SK-N-SH treated with all-trans-retinoic acid at 6 μM for 48 hours (cell line): Measurements from ENCODE around the gene TMEFF2.

Experiments
- ARNTL ChIP-seq: fragments of 450-650 bp; formaldehyde crosslinking; IDR thresholded peaks from 2 replicates; pipeline ENCODE4 v1.5.0; 2020; ENCODE audit warnings: low read depth, mild to moderate bottlenecking, moderate library complexity, borderline replicate concordance
- BACH2 ChIP-seq: fragments of 250-450 bp; sonication (Bioruptor Pico); IDR thresholded peaks from 2 replicates; pipeline ENCODE4 v1.9.0; 2021; ENCODE audit warnings: mild to moderate bottlenecking, borderline replicate concordance
- CSDC2 ChIP-seq: fragments of 250-450 bp; sonication (Bioruptor Pico); IDR thresholded peaks from 2 replicates; pipeline ENCODE4 v1.5.0; 2020; ENCODE audit warnings: mild to moderate bottlenecking, moderate library complexity
- GLIS3 ChIP-seq: fragments of 250-450 bp; sonication (Bioruptor Pico); IDR thresholded peaks from 2 replicates; pipeline ENCODE4 v1.5.0; 2020; ENCODE audit warnings: mild to moderate bottlenecking, moderate library complexity
- PATZ1 ChIP-seq: fragments of 250-450 bp; sonication (Bioruptor Pico); IDR thresholded peaks from 2 replicates; pipeline ENCODE4 v1.8.0; 2020; ENCODE audit warnings: mild to moderate bottlenecking, moderate library complexity, borderline replicate concordance
- TCF4 ChIP-seq: fragments of 250-450 bp; sonication (Bioruptor Pico); IDR thresholded peaks from 2 replicates; pipeline ENCODE4 v1.8.0; 2021; ENCODE audit warnings: mild to moderate bottlenecking, moderate library complexity, borderline replicate concordance
- ZC3H10 ChIP-seq: fragments of 250-450 bp; sonication (Bioruptor Pico); IDR thresholded peaks from 2 replicates; pipeline ENCODE4 v1.5.1; 2021; ENCODE audit warnings: mild to moderate bottlenecking, moderate library complexity
- ZFP3 ChIP-seq: fragments of 250-450 bp; sonication (Bioruptor Pico); IDR thresholded peaks from 2 replicates; pipeline ENCODE4 v1.5.0; 2020; ENCODE audit warnings: mild to moderate bottlenecking, moderate library complexity
- ZNF565 ChIP-seq: fragments of 450-650 bp; formaldehyde crosslinking; conservative IDR thresholded peaks from 2 replicates; pipeline ENCODE4 v1.5.0; 2020; ENCODE audit warnings: low read depth, mild to moderate bottlenecking, moderate library complexity
- TF ChIP-seq, protein P1 (sequence below): fragments of 250-450 bp; sonication (Bioruptor Pico); IDR thresholded peaks from 2 replicates; pipeline ENCODE4 v1.5.1; 2020; ENCODE audit warnings: low read depth, mild to moderate bottlenecking, moderate library complexity

GRCh38 chr2:191910518-191910917 lies 284.2 kb downstream of the TMEFF2 start:
- TF ChIP-seq BACH2 (CRISPR knock-in tag) (no peak), GLIS3 (CRISPR knock-in tag) (no peak), PATZ1 (CRISPR knock-in tag) (no peak), TCF4 (CRISPR knock-in tag) (no peak), ZC3H10 (CRISPR knock-in tag) (no peak), ZFP3 (no peak), CSDC2 (CRISPR knock-in tag) (no peak), ARNTL (no peak), ZNF565 (CRISPR knock-in tag) (no peak)
- TF ChIP-seq, protein P1, sequence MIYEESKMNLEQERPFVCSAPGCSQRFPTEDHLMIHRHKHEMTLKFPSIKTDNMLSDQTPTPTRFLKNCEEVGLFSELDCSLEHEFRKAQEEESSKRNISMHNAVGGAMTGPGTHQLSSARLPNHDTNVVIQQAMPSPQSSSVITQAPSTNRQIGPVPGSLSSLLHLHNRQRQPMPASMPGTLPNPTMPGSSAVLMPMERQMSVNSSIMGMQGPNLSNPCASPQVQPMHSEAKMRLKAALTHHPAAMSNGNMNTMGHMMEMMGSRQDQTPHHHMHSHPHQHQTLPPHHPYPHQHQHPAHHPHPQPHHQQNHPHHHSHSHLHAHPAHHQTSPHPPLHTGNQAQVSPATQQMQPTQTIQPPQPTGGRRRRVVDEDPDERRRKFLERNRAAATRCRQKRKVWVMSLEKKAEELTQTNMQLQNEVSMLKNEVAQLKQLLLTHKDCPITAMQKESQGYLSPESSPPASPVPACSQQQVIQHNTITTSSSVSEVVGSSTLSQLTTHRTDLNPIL (CRISPR knock-in tag), result no peak
